Esophagus squamous epithelium (tissue), 4 donors: ENCODE measurements around the gene MKS1.

ENCODE experiments used
- POLR2A ChIP-seq, 4 donors: fragments of 450-650 bp; IDR thresholded peaks; one replicate each; pipeline ENCODE4 v1.6.1; 2017; ENCODE audit warnings: antibody characterized with exemption in 4 of 4, mild to moderate bottlenecking in 4 of 4, moderate library complexity in 3 of 4
- TF ChIP-seq, protein P1 (sequence below), 6 experiments: fragments of 450-650 bp in 4 of 6; fragments of 200-600 bp in 2 of 6; sonication (generic) in 2 of 6; IDR thresholded peaks; one replicate each; pipeline ENCODE4 v1.5.1; 2016 to 2019; ENCODE audit warnings: antibody characterized with exemption in 6 of 6, mild to moderate bottlenecking in 4 of 6, moderate library complexity in 4 of 6

DNA sequence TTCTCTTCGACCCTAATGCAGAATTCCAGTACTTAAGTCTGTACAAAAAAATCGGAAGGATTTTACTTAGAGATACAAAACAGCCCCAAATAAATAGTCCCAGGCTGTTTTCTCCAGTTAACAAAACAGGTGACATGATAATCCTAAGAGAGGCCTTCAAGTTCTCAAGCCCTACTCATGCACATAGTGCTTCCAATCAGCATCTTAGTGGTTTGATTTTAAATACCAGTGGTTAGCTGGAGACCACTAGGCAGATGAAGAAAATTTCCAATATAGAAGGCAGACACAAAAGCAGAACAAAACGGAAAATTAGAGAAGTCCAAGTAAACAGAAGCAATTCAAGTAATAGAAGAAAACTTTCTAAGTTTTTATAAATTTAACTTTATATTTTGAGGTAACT, 57.5 kb downstream of the MKS1 start:
- no peak for TF ChIP-seq POLR2A (IDR thresholded peaks at IDR 0.05)
- TF ChIP-seq, protein P1, sequence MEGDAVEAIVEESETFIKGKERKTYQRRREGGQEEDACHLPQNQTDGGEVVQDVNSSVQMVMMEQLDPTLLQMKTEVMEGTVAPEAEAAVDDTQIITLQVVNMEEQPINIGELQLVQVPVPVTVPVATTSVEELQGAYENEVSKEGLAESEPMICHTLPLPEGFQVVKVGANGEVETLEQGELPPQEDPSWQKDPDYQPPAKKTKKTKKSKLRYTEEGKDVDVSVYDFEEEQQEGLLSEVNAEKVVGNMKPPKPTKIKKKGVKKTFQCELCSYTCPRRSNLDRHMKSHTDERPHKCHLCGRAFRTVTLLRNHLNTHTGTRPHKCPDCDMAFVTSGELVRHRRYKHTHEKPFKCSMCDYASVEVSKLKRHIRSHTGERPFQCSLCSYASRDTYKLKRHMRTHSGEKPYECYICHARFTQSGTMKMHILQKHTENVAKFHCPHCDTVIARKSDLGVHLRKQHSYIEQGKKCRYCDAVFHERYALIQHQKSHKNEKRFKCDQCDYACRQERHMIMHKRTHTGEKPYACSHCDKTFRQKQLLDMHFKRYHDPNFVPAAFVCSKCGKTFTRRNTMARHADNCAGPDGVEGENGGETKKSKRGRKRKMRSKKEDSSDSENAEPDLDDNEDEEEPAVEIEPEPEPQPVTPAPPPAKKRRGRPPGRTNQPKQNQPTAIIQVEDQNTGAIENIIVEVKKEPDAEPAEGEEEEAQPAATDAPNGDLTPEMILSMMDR (IDR thresholded peaks at IDR 0.05), result no peak
